GM12865 (cell line): ENCODE results near the gene BEGAIN.

Experiments
- DNase-seq: peaks from one replicate; pipeline ENCODE4 v3.0.0; 2010; ENCODE audit warnings: low read depth
- H3K4me3 ChIP-seq: 2 replicates; pipeline ENCODE4 v1.5.1; 2011; ENCODE audit warnings: mild to moderate bottlenecking, low read depth, low read length, control low read depth
- CTCF ChIP-seq: IDR thresholded peaks from 2 replicates; pipeline ENCODE4 v1.5.1; 2011; ENCODE audit warnings: low read length, control low read depth, low read depth, inconsistent platforms; ENCODE audit not compliant: insufficient read depth; ENCODE audit errors: missing control alignments

BEGAIN gene

DNA sequence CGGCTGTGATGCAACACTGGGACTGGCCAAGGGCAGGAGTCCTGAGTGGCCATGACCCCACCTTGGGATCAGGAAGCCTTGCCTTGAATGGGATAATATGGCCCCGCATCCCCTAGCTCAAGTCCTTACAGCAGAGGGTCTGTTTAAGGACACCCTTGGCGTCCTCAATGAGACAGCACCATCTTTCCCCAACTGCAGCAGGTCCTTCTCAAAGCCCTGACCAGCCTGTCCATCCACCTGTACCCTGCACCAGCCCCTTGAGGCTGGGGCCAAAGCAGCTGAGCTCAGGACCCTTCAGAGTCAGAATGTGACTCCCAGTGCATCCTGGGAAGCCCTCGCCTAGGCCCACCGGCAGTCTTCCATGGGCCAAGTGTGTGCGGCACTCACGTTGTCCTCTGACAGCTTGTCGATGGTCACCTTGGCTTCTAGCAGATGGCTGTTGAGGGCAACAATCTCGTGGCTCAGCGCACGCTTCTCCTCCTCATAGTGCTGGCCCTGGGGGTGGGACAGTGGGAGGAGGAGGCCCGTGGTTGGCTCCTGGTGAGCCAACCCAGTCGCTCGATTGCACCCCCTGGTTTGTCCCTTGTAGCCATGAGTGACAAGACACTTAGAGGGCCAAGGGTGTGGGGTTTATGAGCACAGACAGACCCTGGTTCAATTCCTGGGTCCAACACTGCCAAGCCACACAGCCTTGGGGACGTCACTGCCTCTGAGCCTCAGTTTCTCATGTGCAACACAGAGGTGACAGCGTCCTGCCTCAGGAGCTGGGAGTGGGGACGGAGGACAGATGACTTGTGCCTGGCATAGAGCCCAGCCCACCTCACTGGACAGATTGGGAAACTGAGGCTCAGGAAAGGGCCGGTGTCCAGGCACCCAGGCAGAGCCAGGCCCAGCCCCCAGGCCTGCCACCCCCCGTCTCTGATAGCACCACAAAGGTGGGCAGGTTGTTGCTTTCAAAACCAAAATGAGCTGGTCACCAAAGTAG, 43.5 kb downstream of the BEGAIN start:
- no peak for TF ChIP-seq CTCF
- no peak for DNase-seq

GRCh38 chr14:100542619-100543205, 44.5 kb downstream of the BEGAIN start:
- TF ChIP-seq CTCF, result no peak
- no peak for DNase-seq
- no peak overlapping the region for H3K4me3 ChIP-seq

More for the DNA sequence above, 43.5 kb downstream of the BEGAIN start:
- H3K4me3 ChIP-seq, result no peak overlapping the region

- no peak for DNase-seq
- TF ChIP-seq CTCF, result no peak
Measured at GRCh38 chr14:100541621-100542560, 45.3 kb downstream of the BEGAIN start.

GRCh38 chr14:100540926-100541620, 46.1 kb downstream of the BEGAIN start:
- no peak overlapping the region for H3K4me3 ChIP-seq
- no peak for TF ChIP-seq CTCF
- DNase-seq, result no peak

More at GRCh38 chr14:100541621-100542560, 45.3 kb downstream of the BEGAIN start:
- H3K4me3 ChIP-seq, result no peak overlapping the region

- TF ChIP-seq CTCF, result no peak
- H3K4me3 ChIP-seq, result no peak overlapping the region
- DNase-seq, result no peak
Measured at GRCh38 chr14:100540141-100540925, 46.9 kb downstream of the BEGAIN start.

GRCh38 chr14:100539766-100540140, 47.5 kb downstream of the BEGAIN start:
- DNase-seq, result no peak
- TF ChIP-seq CTCF, result no peak
- H3K4me3 ChIP-seq, result no peak overlapping the region
